Stimulated activated CD4-positive, alpha-beta T cell treated with anti-CD3 and anti-CD28 coated beads, Interleukin-15, amount 100 ng/mL, for 24 hours (primary cell): ENCODE data around the gene CIZ1.

Experiments
- DNase-seq: peaks from one replicate; pipeline ENCODE4 v3.0.0-alpha.2; 2020

Gene CIZ1

GRCh38 chr9:128213746-128214497, 22.6 kb upstream of the CIZ1 start:
- no peak for DNase-seq

GRCh38 chr9:128211981-128212281, 20.6 kb upstream of the CIZ1 start:
- DNase-seq: no peak

GRCh38 chr9:128211186-128211980, 20.0 kb upstream of the CIZ1 start:
- no peak for DNase-seq

GRCh38 chr9:128208946-128209669, 17.7 kb upstream of the CIZ1 start:
- DNase-seq: no peak

- no peak for DNase-seq
Observed at GRCh38 chr9:128208386-128208785, 17.0 kb upstream of the CIZ1 start.

- no peak for DNase-seq
Observed at GRCh38 chr9:128206916-128207910, 15.8 kb upstream of the CIZ1 start.

GRCh38 chr9:128206484-128206883, 15.1 kb upstream of the CIZ1 start:
- DNase-seq: no peak

GRCh38 chr9:128205296-128205944, 14.0 kb upstream of the CIZ1 start:
- no peak for DNase-seq

- no peak for DNase-seq
Observed at GRCh38 chr9:128204858-128205257, 13.5 kb upstream of the CIZ1 start.

- DNase-seq: peak; percentile 25
Observed at GRCh38 chr9:128203707-128204551, 12.6 kb upstream of the CIZ1 start.

- DNase-seq: peak; percentile 74
Observed at GRCh38 chr9:128203024-128203706, 11.8 kb upstream of the CIZ1 start, which contains the start of gene DNM1. Gene DNM1, plus strand, starts transcription at chr9:128203379. Its CDS starts 92 bp downstream, at chr9:128203471.

- DNase-seq: no peak
Observed at GRCh38 chr9:128202648-128203023, 11.3 kb upstream of the CIZ1 start.

- DNase-seq: no peak
Observed at GRCh38 chr9:128201441-128202369, 10.3 kb upstream of the CIZ1 start.

GRCh38 chr9:128193469-128194096, 2.2 kb upstream of the CIZ1 start:
- DNase-seq: no peak

GRCh38 chr9:128192601-128193371, 1.4 kb upstream of the CIZ1 start:
- peak; percentile 69 for DNase-seq

GRCh38 chr9:128190516-128191405, 611 bp downstream of the CIZ1 start:
- DNase-seq: no peak

GRCh38 chr9:128190013-128190412, 1.4 kb downstream of the CIZ1 start:
- DNase-seq: no peak
